GM06990 (cell line): ENCODE results near the gene NINL.

Experiments
- DNase-seq: peaks from one replicate; pipeline ENCODE4 v3.0.0-alpha.2; 2011; ENCODE audit not compliant: insufficient read length; ENCODE audit errors: extremely low read depth
- H3K27me3 ChIP-seq: replicated peaks from 2 replicates; pipeline ENCODE4 v1.6.0; 2011; ENCODE audit warnings: low read length; ENCODE audit not compliant: control insufficient read depth, insufficient read depth
- H3K36me3 ChIP-seq: 2 replicates; pipeline ENCODE4 v1.5.1; 2011; ENCODE audit warnings: low read length; ENCODE audit not compliant: control insufficient read depth, insufficient read depth
- H3K4me3 ChIP-seq: replicated peaks from 2 replicates; pipeline ENCODE4 v1.5.1; 2011; ENCODE audit warnings: low read depth, mild to moderate bottlenecking, control low read depth, low read length
- CTCF ChIP-seq: IDR thresholded peaks from 2 replicates; pipeline ENCODE4 v1.5.1; 2011; ENCODE audit warnings: low read length, control low read depth, mild to moderate bottlenecking, inconsistent platforms; ENCODE audit not compliant: insufficient read depth, poor library complexity, severe bottlenecking

The NINL gene

DNA sequence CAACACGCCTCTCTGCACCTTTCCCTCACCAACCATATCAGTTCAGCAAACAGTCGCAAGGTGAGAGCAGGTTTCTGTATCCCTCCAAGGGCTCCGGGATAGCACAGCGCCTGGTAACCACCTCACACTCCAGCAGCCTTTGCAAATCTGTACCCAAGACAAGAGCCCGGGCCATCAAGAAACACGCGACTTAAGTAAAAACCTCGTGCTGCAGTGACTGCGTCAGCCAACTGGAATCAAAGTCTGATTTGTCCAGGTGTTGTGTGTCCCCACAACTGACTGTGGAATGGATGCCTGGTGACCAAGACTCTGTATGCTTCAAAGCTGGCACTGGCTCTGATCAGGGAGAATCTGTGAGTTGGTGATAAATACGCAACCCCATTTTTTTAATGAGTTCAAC is 74.1 kb downstream of the NINL start:
- no peak for TF ChIP-seq CTCF
- no peak for DNase-seq
- no peaks in the 10 kb centered on the region for H3K27me3 ChIP-seq
- H3K36me3 ChIP-seq: no peaks in the 10 kb centered on the region
- no peak overlapping the region for H3K4me3 ChIP-seq

DNA sequence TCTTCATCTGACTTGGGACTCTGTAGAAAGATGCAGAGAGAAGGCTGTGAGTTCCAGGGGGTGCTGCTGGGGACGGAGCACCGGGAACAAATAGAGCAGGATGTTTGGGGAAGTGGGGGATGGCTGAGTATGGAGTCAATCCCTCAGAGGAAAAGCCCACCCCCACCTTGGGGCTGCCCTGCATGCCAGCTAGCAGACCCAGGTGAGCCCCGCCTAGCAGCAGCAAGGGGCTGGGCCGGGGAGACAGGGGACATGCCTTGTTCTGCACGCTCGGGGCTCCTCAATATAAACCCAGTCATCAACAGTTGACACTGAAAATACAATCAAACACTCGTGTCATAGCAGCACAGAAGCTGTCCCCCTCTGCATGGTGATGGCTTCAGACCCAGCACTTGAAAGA is 74.6 kb downstream of the NINL start:
- Histone ChIP-seq H3K27me3 (no peaks in the 10 kb centered on the region), H3K36me3 (no peaks in the 10 kb centered on the region), H3K4me3 (no peak overlapping the region)
- DNase-seq: no peak
- no peak for TF ChIP-seq CTCF

DNA sequence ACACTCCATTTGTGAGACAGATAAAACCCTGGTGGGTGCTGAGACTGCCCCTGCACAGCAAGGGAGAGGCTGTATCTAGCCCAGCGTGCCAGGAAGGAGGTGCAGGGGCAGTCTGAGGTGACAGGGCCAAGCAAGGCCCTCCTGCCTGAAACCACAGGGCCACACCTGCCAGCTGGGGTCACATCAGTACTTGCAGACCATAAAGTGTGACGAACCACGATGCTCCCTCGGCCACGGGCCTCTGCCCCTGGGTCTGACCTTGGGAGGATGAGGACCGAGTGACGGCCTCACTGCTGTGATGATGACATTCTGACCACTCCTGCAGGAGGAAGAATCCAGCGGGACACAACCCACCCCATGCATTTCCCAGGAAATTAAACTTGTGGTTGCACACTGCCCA is 75.1 kb downstream of the NINL start:
- no peaks in the 10 kb centered on the region for H3K27me3 ChIP-seq
- DNase-seq: no peak
- TF ChIP-seq CTCF: no peak
- no peaks in the 10 kb centered on the region for H3K36me3 ChIP-seq
- H3K4me3 ChIP-seq: no peak overlapping the region

DNA sequence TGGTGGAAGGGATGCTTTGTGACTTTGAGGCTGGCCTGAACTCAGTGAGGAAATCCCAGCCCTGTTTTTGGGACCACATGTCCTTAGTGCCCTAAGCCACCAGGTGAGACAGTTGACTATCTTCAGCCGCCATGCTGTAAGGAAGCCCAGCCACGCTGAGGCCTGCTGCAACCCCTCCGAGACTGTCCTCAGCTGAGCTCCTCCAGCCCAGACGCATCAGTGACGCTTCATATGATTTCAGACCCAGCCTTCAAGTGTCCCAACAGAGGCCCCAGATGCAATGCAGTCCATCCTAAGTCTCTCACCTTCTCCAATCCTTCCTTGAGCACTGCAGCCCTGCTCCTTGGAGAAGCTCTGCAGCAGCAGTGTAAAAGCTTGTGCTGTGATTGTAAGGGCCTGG is 76.2 kb downstream of the NINL start:
- H3K27me3 ChIP-seq: no peaks in the 10 kb centered on the region
- no peak for TF ChIP-seq CTCF
- H3K36me3 ChIP-seq: no peaks in the 10 kb centered on the region
- H3K4me3 ChIP-seq: no peak overlapping the region
- no peak for DNase-seq

DNA sequence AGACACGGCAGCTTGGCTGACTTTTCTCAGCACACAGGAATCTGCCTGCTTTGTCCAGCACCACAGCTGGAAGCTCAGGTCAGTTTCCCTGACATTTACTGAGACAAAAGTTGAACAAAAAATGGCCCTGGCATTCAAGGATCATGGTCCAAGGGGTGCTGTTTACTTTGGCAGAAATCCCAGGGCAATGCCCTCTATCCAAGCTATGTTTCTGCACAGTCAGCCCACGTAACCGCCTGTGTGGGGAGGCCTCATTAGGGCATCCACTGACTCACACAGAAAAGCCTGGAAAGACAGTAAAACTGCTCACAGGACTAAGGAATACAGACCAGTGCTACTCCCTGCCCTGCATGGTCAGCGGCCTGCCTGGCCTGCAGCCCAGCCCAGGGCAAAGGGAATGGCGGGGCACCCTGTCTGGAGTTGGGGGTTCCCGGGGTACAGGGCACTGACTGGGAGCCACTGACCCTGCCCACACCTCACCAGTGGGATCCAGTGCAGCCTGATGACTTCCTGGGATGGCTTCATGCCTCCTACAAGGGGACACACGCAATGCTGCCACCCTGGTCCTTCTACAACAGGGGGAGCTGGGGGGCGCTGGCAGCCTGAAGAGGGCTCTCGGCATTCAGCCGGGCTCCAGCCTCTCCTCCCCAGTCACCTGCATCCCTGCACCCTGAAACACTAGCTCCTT is 77.1 kb downstream of the NINL start:
- Histone ChIP-seq H3K4me3 (no peak overlapping the region), H3K36me3 (no peaks in the 10 kb centered on the region), H3K27me3 (no peaks in the 10 kb centered on the region)
- DNase-seq: no peak
- TF ChIP-seq CTCF: no peak

DNA sequence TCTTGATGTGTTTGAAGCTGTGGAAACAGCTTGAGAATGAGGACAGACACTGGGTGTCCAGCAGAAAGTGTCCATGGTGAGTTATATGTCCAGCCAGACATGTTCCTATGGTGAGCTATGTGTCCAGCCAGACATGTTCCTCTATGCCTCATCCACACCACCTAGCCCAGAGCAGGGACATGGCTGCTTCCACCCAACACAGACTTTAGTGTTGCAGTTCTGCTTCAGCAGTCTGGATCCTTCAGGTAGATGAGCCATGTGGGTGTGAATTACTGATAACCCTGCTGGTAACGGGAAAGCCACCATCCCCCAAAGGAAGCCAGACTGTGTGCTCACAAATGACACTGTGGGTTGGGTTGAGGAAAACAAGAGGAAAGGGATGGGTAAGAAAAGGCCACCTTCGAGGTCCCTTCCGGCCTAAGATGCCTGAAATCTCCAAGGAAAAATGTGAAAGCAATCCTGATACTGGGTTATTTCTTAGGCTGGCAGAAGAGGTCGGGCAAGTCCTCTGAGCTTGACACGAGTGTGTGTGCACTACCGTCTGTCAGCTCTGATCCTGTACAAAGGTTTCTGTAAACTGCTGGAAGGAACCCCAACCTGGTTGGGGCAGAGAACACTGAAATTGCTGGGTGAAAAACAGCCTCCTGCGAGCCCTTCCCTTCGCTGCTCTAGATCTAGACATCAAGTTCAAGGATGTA is 77.8 kb downstream of the NINL start:
- no peak for TF ChIP-seq CTCF

More for the DNA sequence above, 77.8 kb downstream of the NINL start:
- H3K36me3 ChIP-seq: no peaks in the 10 kb centered on the region
- no peak overlapping the region for H3K4me3 ChIP-seq
- H3K27me3 ChIP-seq: no peaks in the 10 kb centered on the region
- DNase-seq: no peak
